GM21360 (cell line): ENCODE data around the gene GOLGB1.
"Not testable (repeated sequence)": the region's sequence is repeated elsewhere in the genome, so short reads cannot be mapped to it uniquely, and the experiment has no call there.

Source experiments
- ATAC-seq: cut with Tn5 transposase; IDR thresholded peaks from one replicate; pipeline ENCODE4 v1.9.1; 2021; ENCODE audit warnings: mild to moderate bottlenecking, moderate library complexity; ENCODE audit not compliant: unreplicated experiment

The GOLGB1 gene

DNA sequence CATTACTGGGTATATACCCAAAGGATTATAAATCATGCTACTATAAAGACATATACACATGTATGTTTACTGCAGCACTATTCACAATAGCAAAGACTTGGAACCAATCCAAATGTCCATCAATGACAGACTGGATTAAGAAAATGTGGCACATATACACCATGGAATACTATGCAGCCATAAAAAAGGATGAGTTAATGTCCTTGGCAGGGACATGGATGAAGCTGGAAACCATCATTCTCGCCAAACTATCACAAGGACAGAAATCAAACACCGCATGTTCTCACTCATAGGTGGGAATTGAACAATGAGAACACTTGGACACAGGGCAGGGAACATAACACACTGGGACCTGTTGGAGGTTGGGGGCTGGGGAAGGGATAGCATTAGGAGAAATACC lies 6.4 kb downstream of the GOLGB1 start:
- not testable (repeated sequence) for ATAC-seq

DNA sequence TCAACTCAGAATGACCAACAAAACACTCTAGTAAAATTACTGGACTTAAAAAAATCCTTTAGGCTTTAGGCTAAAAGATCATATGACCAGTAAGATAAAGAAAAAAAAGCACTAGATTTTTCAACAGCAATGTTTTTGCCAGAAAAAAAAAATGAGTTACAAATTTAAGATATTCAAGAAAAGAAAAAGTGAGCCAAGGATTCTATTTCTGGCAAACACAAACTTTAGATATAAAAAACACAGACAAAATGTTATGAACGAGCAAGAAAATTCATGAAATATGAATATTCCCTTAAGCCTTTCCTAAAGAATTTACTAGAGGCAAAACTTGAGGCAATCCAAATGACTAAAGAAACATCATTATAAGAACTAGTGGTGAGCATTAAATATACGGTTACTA lies 8.6 kb downstream of the GOLGB1 start:
- no peak for ATAC-seq

DNA sequence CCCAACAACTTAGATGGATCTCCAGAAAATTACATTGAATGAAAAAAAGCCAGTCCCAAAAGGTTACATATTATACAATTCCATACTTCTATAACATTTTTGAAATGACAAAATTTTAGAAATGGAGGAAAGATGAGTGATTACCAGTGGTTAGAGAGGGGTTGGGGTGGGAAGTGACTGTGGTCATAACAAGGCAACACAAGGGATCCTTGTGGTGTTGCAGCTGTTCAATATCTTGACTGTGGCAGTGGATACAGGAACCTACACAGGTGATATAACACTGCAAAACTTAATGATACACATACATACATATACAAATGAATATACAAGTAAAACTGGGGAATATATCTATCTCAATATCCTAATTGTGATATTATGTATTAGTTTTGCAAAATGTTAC lies 9.6 kb downstream of the GOLGB1 start:
- ATAC-seq: no peak

DNA sequence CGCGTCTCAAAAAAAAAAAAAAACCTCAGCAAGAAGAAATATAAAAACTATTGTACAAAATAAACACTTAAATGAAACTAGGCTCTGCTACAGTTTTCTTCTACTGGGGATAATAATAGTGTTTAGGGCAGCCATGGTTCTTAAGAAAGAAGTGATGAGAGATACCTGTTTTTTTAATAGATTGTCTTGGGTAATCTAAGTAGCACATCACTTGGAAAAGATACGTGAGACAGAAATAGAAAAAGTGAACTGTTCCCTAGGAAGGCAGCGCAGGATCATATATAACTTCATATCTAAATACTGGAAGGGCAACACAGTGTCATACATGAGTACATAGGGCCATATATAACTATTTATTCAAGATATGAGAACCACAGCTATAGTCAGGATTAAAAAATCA lies 11.9 kb downstream of the GOLGB1 start:
- ATAC-seq: no peak

DNA sequence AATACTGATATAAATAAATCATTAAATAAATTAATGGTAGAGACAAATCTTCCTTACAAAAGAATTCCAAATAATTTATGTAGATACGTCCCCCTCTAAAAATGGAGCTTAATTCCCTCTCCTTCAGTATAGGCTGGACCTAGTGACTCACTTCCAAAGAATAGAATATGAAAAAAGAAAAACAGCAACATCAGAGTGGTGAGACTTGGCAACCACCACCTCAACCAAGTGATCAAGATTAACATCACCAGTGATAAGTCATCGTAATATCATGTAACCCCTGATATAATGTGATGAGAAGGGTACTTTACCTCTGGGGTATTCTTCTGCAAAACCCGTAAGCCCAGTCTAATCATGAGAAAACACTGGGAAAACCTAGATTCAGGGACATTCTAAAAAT lies 13.4 kb downstream of the GOLGB1 start:
- ATAC-seq: no peak

DNA sequence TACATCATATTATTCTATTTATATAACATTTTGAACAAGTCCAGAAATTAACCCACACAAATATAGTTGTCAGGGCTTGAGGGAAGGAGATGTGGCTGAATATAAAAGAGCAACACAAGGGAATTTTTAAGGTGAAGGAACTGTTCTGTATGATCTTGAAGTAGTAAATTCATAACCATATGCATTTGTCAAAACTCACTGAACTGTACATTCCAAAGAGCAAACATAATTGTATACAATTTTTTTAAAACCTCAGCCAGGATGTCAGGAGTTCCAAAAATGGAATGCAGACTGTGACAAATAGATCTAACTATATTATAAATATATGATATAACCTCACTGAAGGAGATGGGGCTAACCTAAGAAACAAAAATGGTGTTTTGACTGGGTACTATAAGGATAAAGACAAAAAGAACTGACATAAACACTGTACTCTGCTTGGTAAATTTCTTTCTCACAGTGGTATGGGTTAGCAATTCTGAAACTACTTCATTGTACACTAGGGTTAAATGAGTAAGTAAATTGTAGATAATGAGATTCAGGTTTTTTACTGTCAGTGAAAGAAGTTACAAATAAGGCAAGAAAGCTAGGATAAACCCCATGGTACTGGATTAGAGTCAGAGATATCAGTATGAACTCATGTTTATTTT lies 14.4 kb downstream of the GOLGB1 start:
- ATAC-seq: peak; percentile 94

DNA sequence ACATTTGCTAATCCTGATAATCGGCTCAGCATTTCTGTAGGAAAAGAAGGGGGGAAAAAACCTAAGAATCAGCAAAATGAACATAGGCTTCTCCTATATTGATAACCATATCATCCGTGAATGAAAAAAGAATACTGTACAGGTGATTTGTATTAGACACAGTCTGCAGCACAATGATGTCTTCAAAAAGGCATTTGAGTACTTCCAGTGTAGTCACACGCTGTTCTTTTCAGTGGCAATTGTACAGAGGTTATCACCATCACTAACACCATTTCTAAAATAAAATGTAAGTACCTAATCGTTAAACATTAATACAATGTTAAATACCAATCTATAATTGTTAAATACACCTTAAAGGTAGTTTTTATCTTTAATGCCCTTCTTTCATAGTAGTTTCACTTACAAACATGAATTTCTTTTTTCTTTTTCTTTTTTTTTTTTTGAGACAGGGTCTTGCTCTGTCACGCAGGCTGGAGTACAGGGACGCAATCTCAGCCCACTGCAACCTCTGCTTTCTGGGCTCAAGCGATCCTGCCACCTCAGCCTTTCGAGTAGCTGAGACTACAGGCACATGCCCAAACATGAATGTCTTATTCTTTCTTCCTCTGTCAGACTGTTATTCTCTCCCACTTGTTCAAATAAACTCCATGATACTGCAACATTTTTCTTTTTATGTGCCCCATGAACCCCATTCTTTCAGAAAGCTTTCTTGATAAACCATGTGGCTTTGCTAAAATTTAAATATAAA lies 18.4 kb downstream of the GOLGB1 start:
- ATAC-seq: no peak

DNA sequence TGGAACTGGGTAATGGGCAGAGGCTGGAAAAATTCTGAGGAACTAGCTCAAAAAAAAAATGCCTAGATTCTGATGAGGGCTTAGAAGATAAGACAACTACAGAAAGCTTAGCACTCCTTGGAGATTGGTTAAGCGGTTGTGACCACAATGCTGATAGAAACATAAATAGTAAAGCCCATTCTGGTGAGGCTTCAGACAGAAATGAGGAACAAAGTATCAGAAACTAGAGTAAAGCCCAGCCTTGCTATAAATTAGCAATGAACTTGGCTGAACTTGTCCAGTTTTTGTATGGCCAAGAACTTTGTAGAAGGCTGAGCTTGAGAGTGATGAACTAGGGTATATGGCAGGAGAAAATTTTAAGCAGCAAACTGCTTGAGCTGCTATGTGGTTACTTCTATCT lies 25.4 kb downstream of the GOLGB1 start:
- ATAC-seq: peak; percentile 85

DNA sequence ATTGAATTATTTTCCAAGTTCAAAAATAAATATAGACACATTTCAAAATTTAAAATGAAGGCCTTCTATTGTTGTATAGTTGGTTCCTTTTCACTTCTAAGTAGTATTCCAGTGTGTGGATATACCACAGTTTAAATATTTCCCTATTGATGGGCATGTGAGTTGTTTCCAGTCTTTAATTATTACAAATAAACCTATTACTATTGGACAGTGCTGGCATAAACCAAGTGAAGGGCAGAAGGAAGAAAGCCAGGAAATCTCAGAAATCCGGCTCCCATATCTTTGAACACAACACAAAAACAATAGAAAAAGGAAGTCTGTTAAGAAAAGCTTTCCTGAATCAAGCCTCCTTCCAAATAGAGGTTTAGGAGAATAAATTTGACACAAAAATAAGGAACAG lies 26.1 kb downstream of the GOLGB1 start:
- no peak for ATAC-seq

DNA sequence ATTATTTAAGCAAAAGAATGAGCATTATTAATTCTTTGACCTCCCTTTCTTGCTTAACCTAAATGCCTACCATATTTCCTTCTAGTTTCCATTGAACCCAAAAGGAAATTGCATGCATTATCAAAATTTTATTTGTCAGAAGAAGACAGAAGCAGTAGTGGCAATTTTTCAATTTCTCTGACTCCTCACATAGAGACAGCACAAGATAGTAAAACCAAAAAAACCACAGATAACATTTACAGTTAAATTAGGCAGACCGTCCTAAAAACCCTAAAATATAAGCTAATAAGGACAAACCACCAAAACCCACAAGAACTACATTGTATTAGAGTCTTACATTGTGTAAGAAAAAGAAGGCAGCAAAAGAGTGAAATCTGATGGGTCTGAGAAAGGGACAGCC lies 27.1 kb downstream of the GOLGB1 start:
- ATAC-seq: no peak

DNA sequence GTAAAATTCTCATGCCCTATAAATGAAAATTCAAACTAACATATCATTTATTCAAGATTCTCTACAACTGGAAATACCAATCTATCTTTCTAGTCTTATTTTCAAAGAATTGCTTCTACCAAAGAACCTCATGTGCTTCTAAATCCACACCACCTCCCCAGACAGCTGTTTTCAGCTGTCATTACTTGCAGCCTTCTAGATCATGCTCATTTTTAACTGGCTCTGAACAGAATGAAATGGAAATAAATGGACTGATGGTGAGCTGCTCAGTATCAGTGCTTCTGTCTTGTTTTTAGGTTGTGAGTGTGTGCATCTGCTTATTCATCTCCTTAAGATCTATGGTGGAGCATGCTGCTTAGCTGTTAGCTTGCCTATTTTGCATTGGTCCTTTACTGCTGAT lies 29.4 kb downstream of the GOLGB1 start:
- ATAC-seq: no peak

DNA sequence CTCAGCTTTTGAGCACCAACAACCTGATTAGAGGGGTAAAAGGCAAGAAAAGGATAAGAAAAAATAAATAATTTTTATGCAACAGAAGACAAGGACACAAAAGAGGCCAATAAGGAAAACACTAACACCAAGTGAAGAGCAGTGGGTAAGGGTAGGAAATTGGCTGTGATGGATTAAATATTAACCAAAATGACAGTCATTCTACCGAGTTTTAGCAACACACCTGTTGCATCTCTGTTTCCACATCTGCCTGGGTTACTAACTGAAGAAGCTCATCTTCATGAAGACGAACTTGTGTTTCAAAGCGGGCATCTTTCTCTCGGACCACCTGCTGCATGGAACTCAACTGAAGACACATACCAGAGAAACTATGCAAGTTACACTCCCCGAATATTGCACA lies 30.1 kb downstream of the GOLGB1 start:
- no peak for ATAC-seq

DNA sequence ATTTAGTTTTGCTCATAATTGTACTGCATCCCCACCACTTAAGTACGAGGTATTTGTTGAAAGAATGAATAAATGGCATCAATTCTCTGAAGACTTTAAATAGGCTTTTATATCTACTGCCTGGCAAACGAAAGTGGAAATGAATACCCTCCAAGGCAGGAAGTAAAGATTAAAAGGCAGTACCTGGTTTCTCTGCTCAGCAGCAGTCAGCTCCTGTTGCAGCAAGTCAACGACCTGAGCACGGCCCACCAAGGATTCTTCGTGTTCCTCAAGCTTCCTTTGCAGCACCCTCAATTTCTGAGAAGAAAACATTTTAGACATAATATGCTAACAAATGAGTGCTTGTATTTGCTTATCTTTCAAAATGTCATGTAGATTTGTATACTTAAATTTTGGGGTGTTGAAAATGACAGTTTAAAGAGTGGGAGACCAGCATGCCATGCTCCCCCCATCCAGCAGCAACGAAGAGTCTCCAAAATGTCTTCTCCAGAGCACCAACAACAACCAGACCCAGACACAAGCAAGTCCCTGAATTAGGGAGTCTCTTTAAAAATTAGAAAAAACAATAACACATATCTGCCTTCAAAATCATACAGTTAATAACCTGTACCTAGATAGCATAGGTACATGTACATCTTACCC lies 31.2 kb downstream of the GOLGB1 start:
- ATAC-seq: no peak

DNA sequence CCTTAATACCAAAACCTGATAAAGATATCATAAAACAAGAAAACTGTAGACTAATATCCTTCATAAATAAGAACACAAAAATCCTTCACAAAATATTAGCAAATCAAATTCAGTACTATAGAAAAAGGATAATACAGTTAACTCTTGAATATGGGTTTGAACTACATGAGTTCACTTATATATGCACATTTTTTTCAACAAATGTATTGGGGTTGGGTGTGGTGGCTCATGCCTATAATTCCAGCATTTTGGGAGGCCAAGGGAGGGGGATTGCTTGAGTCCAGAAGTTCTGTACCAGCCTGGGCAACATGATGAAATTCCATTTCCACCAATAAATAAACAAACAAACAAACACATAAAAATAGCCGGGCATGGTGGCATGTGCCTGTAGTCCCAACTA lies 39.2 kb downstream of the GOLGB1 start:
- no peak for ATAC-seq

DNA sequence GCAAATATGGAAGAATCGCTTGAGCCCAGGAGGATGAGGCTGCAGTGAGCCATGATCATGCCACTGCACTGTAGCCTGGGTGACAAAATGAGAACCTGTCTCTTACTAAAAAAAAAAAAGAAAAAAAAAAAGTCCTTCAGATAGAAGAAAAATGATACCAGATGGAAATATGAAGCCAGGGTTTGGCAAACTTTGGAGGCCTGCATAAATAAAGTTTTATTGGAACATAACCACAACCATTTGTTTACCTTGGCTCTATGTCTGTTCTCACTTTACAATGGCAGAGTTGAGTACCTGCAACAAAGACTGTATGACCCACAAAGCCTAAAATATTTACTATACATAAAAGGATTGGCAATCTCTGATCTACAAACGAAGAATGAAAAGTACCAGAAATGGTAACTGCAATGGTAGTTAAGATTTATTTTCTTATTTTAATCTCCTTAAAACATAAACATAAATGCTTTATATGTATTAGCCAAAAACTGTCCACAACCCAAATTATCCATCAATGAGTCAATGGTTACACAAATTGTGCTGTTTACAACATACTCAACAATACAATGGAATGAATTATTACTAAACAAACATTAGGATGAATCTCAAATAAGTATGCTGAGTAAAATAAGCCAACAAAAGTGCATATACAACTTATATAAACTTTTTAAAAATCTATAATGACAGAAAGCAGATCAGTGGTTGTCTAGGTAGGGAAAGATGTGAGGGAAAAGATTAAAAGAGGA lies 41.8 kb downstream of the GOLGB1 start:
- ATAC-seq: no peak

DNA sequence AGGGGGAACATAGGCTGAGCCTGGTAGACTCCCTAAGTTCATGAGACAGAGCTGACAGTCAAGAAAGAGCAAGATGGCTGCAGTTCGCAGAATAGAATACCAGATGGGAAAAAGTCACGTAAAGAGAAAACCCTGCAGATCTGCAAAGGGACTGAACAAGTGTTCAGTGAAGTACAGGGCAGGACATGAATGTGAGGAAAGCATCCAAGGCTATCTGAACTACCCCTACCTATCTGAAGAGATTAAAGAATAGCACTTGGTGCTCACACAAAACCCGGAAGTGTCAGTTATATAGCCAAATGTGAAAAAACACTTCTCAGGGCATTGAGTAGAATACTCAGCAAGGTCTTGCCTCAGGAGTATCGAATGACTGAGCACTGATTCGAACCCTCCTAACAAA lies 44.0 kb downstream of the GOLGB1 start:
- ATAC-seq: no peak

DNA sequence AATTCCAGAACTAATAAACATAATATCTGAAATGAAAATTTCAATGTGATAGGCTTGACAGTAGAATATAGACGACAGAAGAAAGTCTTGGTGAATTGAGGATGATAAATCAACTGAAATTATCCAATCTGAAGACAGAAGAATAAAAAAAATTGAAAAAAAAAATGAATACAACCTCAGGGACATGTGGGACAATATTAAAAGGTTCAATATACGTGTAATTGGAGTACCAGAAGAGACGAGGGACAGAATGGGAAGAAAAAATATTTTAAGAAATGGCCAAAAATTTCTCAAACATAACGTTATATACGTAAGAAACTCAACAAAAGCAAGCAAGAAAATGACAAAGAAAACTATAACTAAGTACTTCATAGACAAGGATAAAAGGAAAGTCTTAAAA lies 45.6 kb downstream of the GOLGB1 start:
- ATAC-seq: no peak

DNA sequence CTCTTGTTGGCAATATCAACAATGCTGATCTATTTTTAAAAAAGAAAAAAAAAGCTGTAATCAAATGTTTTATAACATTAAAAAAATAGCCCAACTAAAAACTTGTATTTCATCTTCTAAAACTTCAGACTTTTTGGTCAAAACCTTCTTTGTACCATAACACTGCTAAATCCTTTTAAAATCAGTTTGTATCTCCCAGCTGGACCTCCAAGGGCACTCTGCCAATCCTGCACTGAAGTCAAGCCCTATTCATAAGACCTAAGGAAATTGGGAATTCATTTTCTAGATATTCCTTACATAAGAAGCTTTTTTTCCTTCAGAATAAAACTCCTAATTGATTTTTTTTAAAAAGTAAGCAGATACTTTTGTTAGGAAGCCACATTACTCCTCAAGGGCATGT lies 50.6 kb downstream of the GOLGB1 start:
- ATAC-seq: no peak

DNA sequence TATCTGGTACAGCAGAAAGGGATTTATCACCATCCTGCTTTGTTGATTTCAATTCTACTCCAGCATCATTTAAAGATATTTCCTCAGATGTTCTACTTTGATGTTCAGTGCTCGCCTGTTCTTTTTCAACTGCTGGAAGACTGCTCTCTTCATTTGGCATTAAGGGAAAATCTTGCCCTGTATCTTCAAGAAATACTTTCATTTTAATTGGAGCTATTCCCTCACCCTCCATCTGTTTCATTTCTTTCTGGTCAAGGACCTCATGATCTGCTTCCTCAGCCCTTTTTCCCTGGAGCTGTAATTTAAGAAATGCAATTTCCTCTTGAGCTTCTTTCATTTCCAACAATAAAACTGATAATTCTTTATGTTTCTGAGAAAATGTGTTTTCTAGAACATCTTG lies 51.1 kb downstream of the GOLGB1 start:
- no peak for ATAC-seq

DNA sequence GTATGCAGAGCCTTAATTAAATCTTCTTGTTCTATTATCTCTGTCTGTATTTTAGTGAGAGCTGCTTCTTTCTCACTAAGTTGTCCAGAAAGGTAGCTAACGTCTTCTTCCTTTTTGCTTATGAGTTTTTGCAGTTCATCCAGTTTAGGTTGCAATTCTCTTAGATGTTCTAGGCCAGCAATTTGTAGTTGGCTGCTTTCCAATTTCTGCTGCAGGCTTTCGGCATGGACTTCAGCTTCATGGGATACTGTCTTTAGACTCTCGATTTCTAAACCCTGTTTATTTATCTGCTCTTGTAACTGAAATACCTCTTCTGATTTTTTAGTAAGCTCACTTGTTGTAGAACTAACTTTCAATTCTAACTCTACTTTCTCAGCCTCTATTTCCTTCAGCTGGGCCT lies 53.4 kb downstream of the GOLGB1 start:
- no peak for ATAC-seq

DNA sequence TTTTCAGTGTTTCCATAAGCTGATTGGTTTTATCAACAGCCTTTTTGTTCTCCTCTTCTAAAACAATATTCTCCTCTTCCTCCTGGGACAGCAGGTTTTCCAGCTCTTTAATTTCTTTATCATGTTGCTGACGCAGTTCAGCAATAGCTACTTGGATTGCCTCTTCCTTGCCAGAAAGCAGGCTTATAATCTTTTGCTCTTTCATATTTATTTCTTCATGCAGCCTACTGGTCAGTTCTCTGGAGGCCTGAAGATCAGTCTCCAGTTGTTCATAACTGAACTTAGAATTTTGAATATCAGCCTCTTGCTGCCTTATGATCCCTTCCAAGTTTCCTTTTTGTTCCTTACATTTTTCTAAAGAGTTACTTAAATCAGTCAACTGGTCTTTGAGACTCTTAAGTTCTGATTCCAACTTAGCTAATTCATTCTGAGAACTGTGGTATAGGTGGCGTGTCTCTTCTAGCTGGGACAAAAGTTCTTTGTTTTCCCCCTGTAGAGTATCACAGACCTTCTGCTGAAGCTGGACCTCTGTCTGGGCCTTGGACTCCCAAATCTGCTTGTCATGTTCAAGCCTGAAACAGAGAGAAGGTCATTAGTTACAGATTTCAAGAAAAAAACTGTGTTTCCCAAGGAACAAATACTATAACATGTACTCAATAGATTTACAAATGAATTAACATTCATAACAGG lies 57.4 kb downstream of the GOLGB1 start:
- ATAC-seq: no peak
